ENCODE measurements around the gene TSN.

- TF ChIP-seq, protein P1, sequence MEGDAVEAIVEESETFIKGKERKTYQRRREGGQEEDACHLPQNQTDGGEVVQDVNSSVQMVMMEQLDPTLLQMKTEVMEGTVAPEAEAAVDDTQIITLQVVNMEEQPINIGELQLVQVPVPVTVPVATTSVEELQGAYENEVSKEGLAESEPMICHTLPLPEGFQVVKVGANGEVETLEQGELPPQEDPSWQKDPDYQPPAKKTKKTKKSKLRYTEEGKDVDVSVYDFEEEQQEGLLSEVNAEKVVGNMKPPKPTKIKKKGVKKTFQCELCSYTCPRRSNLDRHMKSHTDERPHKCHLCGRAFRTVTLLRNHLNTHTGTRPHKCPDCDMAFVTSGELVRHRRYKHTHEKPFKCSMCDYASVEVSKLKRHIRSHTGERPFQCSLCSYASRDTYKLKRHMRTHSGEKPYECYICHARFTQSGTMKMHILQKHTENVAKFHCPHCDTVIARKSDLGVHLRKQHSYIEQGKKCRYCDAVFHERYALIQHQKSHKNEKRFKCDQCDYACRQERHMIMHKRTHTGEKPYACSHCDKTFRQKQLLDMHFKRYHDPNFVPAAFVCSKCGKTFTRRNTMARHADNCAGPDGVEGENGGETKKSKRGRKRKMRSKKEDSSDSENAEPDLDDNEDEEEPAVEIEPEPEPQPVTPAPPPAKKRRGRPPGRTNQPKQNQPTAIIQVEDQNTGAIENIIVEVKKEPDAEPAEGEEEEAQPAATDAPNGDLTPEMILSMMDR (conservative IDR thresholded peaks at IDR 0.05): no peak
- no peak for TF ChIP-seq EZH2 (IDR thresholded peaks at IDR 0.05; ENCODE audit: low read depth)
Measured at GRCh38 chr2:121705958-121706357, 49.5 kb upstream of the TSN start.

All from PC-9 (cell line).